Right lobe of liver (tissue), 6 donors: ENCODE data around the gene CNOT4. TPM values are rescaled to one million over a fixed set of nuclear protein-coding genes. Genes with fewer than 3 reads are reported as not detected.
A peak's percentile ranks its signal among the peaks of the same experiment; 100 is the strongest.

ENCODE experiments used
- ATAC-seq, 4 donors: fragments of 200-7000 bp; cut with Tn5 transposase; one replicate each; pipeline ENCODE4 v1.9.1; 2020; ENCODE audit warnings: mild to moderate bottlenecking in 4 of 4, moderate library complexity in 4 of 4
- DNase-seq, 3 donors: peaks; one replicate each; pipeline ENCODE4 v3.0.0-alpha.2; 2020
- H3K27ac ChIP-seq, 3 donors: fragments of 200-600 bp; one replicate each; pipeline ENCODE4 v1.8.0; 2022
- H3K27me3 ChIP-seq, 2 donors: fragments of 200-600 bp; one replicate each; pipeline ENCODE4 v1.8.0; 2022
- H3K36me3 ChIP-seq, 4 donors: fragments of 200-600 bp; sonication (generic) in 1 of 4; one replicate each; pipeline versions ENCODE4 v1.5.1 to v1.8.0; 2017 to 2022; ENCODE audit warnings: control low read depth in 1 of 4
- H3K4me1 ChIP-seq, 4 donors: fragments of 200-600 bp; sonication (generic) in 1 of 4; one replicate each; pipeline versions ENCODE4 v1.5.1 to v1.8.0; 2017 to 2022; ENCODE audit warnings: control low read depth in 1 of 4
- H3K4me3 ChIP-seq, 3 donors: fragments of 200-600 bp; one replicate each; pipeline ENCODE4 v1.8.0; 2022
- H3K9me3 ChIP-seq, 4 donors: fragments of 200-600 bp; sonication (generic) in 1 of 4; one replicate each; pipeline versions ENCODE4 v1.5.1 to v1.8.0; 2017 to 2022; ENCODE audit warnings: control low read depth in 1 of 4
- CTCF ChIP-seq, 4 donors: fragments of 200-600 bp in 3 of 4; fragments of 450-650 bp in 1 of 4; IDR thresholded peaks; one replicate each; pipeline versions ENCODE4 v1.5.1 to v1.8.0; 2016 to 2022; ENCODE audit warnings: antibody characterized with exemption in 4 of 4, mild to moderate bottlenecking in 2 of 4
- POLR2A ChIP-seq: fragments of 450-650 bp; IDR thresholded peaks from one replicate; pipeline ENCODE4 v1.6.1; 2017; ENCODE audit warnings: antibody characterized with exemption, mild to moderate bottlenecking
- WGBS: methylation state at CpG from one replicate; pipeline ENCODE4 v1.1.6; 2018; ENCODE audit warnings: low coverage, low lambda C conversion rate; ENCODE audit not compliant: insufficient coverage; ENCODE audit errors: missing lambda C conversion rate; 5-methylcytosine and 5-hydroxymethylcytosine counted together
- intact Hi-C, 2 donors: fragments of 100-400 bp; cut with DNase I; formaldehyde crosslinking; loops; one replicate each; pipeline versions ENCODE4 v1.11.2 to v1.14.1; 2022
- total RNA-seq, 6 experiments: library from RNA; depleted of rRNA in 2 of 6; stranded (reverse); fragments of >200 nt in 2 of 6; fragmentation: NEBNext Ultra II Directional in 3 of 6; extraction: Animal tissue kit (Norgen Biotek cat#: 25700) in 3 of 6; gene quantifications; one replicate each; pipeline versions ENCODE4 v1.1.0 to v1.2.4, GENCODE V29; 2016 to 2023
- donor health status: DM: no; HTN: yes; CAD: no.
- donor health status: DM: no; HTN: no; CAD: no.
- donor health status: DM: no; HTN: no; CAD: no.
- donor health status: DM: no; HTN: yes; CAD: no.
- donor health status: DM: no; HTN: yes; CAD: no.

Gene CNOT4
- total RNA-seq, 6 experiments from 2014 or later = 9.1 to 14.1 (median 11.0) TPM

- H3K4me3 ChIP-seq = no peak overlapping the region
- H3K27me3 ChIP-seq = no peaks in the 10 kb centered on the region
- ATAC-seq (no peak), DNase-seq (no peak)
- intact Hi-C loops = no loop called here
- peaks cover 0 to 4% (median 0%) of the 10 kb centered on the region in 4 donors for H3K4me1 ChIP-seq
- 88% methylated on average over 3 of the region's 3 CpGs for WGBS
- TF ChIP-seq POLR2A (no peak), CTCF (IDR thresholded peaks at IDR 0.05) (no peak)
- no peak overlapping the region for H3K27ac ChIP-seq
- H3K9me3 ChIP-seq = no peaks in the 10 kb centered on the region
- H3K36me3 ChIP-seq = no peaks in the 10 kb centered on the region
Measured at GRCh38 chr7:135374736-135375135, 135.2 kb downstream of the CNOT4 start.

- Histone ChIP-seq H3K9me3 (no peaks in the 10 kb centered on the region), H3K27me3 (no peaks in the 10 kb centered on the region), H3K27ac (no peak overlapping the region), H3K36me3 (no peaks in the 10 kb centered on the region), H3K4me3 (no peak overlapping the region), H3K4me1 (peaks cover 0 to 4% (median 0%) of the 10 kb centered on the region in 4 donors)
- no peak for TF ChIP-seq CTCF (IDR thresholded peaks at IDR 0.05)
- no peak for TF ChIP-seq POLR2A
- ATAC-seq = peak; percentile 90 to 98 (median 94)
- WGBS = 48% methylated on average over 10 of the region's 10 CpGs
- intact Hi-C loops = no loop called here
- DNase-seq = no peak
Measured at GRCh38 chr7:135372222-135372621, 137.7 kb downstream of the CNOT4 start.

GRCh38 chr7:135370656-135371055 is 139.2 kb downstream of the CNOT4 start:
- no peak for TF ChIP-seq POLR2A
- no peak for TF ChIP-seq CTCF (IDR thresholded peaks at IDR 0.05)
- H3K27me3 ChIP-seq = no peaks in the 10 kb centered on the region
- peaks cover 0 to 4% (median 0%) of the 10 kb centered on the region in 4 donors for H3K4me1 ChIP-seq
- no peaks in the 10 kb centered on the region for H3K36me3 ChIP-seq
- ATAC-seq (no peak), DNase-seq (no peak)
- no peaks in the 10 kb centered on the region for H3K9me3 ChIP-seq
- H3K4me3 ChIP-seq = no peak overlapping the region
- intact Hi-C loops = no loop called here
- WGBS = 88% methylated on average over 1 of the region's 1 CpG
- no peak overlapping the region for H3K27ac ChIP-seq

GRCh38 chr7:135369405-135369804 is 140.5 kb downstream of the CNOT4 start:
- no peaks in the 10 kb centered on the region for H3K27me3 ChIP-seq
- H3K36me3 ChIP-seq = no peaks in the 10 kb centered on the region
- no peak overlapping the region for H3K27ac ChIP-seq
- peaks cover 0 to 4% (median 0%) of the 10 kb centered on the region in 4 donors for H3K4me1 ChIP-seq
- TF ChIP-seq POLR2A (no peak), CTCF (IDR thresholded peaks at IDR 0.05) (no peak)
- intact Hi-C loops = no loop called here
- H3K9me3 ChIP-seq = no peaks in the 10 kb centered on the region
- no peak overlapping the region for H3K4me3 ChIP-seq
- DNase-seq (no peak), ATAC-seq (no peak)
